NCI-H146 treated with DMSO at 0.1 percent for 48 hours (cell line): ENCODE results near the gene SCO2.

ENCODE experiments used
- DNase-seq: peaks from one replicate; lab custom pipeline; 2025; ENCODE audit not compliant: unreplicated experiment; lab: John Stamatoyannopoulos, UW

The SCO2 gene

DNA sequence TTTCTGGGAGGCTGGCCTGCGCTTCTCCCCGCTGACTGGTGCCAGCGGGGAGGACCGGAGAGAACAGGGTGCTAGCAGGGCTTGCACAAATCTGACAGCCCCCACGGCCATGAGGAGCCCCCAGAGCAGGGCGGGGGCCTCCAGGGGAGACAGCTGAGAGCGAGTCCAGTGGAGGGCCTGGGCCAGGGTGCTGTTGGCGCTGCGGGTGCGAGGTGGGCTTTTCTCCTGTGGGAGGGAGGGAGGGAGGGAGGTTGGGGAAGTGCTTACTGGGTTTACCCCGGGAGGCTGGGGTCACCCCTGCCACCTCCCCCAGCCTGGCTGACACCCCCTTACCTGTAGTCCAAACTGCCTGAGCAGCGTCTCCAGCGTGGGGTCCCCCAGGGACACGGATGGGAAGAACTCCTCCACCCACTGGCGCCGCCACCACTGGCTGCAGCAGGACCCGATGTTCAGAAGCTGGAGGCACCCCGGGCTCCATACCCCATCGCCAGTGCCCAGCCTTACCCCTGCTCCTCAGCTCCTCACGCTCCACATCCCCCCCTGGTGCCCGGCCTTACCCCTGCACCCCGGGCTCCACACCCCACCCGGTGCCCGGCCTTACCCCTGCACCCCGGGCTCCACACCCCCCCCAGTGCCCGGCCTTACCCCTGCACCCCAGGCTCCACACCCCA is 21.8 kb downstream of the SCO2 start:
- no peak for DNase-seq

DNA sequence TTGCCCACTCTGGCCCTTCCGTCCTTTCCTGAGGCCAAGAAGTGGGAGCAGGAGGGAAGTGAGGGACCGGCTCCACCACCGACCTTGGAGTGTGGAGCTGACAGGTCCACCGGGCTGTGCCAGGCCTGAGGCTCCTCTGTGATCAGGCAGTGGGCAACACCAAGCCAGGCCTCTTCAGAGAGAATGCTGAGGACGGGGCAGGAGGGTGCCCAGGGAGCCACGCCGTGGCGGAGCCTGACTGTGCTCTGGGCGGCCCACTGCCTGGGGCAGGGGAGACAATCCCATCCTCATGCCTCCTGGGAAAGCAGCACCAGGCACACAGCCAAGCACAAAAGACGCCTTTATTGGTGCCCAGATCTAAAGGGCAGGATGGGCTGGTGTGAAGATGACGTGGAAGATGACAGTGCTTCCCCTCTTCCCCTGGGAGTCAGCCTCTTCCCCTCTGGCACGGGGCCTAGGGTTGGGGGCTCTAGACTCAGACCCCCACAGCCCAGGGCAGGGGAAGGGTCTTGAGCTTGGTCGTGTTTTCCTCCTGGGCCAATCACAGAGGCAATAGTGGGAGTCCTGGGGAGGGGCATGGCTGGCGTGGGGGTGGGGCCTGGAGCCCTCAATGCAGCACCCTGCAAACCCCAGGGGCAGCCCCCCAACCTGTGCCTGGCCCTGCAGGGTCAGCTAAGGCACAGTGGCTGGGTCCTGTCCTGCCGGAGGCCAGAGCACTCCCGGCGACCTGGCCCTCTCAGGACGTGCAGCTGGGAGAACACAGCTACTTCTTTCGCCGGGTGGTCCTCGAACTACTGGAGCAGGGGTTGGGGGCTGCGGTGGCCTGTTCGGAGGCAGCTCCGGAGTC is 22.5 kb downstream of the SCO2 start:
- DNase-seq = no peak

DNA sequence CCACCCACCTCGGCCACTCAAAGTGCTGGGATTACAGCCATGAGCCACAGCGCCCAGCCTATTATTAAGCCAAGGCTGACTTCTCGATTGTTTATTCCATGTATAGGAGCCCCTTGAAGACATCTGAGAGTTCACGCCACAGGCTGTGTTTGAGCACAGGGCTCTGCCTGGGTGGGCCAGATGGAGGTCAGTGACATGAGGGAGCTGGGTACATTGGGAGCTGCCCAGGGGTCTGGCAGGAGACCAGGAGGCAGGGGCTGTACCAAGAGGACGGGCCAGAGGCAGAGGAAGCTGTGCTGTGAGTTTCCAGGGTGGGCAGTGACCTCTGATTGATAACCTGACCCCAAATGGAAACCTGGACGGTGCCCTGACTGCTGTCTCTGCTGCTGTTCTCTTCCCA is 23.3 kb downstream of the SCO2 start:
- no peak for DNase-seq

DNA sequence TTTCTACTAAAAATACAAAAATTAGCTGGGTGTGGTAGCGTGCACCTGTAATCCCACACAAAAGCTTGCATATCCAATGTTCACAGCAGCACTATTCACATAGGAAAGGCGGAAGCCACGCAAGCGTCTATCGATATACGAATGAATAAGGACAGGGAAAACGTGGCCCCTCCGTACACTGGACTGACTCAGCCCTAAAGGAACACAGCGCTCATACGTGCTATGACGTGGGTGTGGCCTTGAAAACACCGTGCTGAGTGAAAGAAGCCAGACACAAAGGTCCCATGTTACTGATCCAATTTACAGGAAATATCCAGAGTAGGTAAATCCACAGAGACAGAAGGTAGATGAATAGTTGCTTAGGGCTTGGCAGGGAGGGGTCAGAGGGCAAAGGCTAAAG is 24.9 kb downstream of the SCO2 start:
- no peak for DNase-seq

DNA sequence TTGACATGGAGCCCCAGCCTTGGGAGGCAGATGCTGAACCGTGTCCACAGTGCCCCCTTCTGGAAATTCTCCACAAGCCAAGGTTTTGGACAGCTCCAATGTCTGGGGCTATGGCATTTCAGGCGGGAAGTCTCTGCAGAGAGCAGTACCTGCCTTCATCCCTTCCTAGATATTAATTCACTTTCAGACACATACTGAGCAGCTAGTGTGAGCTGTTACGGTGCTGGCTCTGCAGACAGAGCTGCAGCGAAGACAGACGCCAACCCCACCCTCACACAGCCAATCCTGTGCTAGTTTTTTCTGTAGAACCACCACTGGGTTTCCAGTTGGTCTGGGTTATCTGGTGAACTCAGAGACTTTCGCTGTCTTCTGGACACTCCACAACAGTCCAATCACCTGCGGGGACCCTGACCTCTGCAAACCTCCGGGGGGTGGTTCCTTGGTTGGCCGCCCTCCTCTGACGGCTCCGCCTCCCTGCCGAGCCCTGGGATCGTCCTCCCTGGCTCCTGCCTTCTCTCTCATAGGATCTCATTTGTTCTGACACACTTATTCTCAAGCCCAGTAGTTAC is 27.0 kb downstream of the SCO2 start:
- peak; percentile 18 for DNase-seq

DNA sequence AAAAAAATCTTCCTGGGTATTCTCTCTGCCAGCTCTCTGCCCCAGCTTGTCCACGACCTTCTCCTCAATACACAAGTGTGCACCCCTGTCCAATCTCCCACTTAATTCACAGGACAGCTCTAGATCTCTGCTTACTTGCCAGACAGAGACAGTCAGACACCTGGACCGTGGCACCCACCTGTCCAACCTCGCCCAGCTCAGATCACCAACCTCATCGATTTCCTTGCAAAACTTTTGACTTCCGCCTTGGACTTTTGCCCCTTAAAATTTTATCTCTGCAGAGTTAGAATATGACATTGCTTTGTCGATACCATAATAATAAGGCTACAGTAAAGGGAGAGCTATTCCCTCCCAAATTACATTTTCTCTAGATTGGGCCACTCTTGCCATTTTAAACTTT is 28.3 kb downstream of the SCO2 start:
- no peak for DNase-seq

DNA sequence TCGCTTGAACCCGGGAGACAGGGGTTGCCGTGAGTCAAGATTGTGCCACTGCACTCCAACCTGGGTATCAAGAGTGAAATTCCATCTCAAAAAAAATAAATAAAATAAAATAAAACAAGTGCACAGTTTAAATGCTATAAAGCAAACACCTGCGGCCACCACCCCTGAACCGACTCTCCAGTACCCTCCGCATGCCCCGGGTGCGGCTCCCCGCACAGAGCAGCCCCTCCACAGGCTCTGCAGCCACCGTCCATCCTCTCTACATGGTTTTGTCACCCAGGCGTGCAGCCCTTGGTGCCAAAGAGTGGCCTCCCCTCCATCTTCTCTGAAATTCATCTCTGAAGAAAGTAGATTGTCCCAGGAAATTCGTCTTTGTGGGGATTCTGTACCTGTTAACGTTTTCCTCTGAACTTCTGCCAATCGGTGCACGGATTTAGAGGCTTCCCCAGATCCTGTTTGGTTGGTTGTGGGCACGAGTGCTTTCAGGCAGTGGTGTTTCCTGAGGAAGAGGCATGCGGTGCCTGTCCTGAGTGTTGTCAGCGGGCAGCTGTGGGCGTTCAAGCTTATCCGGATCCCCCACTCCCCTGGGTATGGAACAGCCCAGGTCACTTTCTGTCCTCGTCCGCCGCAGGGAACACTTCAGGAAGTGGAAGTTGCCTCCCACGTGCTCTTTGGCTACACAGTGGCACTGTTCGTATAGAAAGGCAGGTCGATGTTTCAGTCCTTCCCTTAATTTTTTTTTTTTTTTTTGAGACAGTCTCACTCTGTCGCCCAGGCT is 34.7 kb downstream of the SCO2 start:
- no peak for DNase-seq

DNA sequence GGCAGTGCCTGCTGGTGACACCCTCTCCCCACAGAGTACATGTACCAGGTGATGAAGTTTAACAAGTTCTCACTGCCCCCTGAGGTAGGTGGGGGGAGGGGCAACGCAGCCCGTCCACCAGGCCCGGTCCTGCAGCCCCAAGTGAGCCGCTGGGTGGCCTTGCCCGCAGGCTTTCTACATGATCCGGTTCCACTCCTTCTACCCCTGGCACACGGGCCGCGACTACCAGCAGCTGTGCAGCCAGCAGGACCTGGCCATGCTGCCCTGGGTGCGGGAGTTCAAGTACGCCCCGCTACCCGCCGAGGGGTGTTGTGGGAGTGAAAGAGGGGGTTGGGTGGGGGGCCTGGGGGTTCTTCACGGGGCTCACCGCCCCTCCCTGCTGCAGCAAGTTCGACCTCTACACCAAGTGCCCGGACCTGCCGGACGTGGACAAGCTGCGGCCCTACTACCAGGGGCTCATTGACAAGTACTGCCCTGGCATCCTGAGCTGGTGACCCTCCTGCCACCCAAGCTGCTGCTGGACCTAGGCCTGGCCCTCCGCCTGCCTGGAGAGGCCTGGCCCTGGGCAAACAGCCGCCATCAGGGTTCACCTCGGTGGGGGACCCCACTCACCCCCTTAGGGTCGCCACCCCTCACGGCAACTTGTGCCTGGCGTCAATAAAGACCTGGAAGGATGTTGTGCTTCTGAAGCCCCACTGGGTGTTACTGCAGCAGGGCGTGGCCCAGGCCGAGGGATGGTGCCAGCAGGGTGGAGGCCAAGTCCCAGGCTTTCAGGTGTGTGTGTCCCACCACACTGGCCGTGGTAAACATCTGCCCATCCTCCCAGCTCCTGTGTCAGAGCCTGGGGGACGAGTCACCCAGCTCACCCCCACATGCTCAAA is 35.8 kb downstream of the SCO2 start:
- no peak for DNase-seq

DNA sequence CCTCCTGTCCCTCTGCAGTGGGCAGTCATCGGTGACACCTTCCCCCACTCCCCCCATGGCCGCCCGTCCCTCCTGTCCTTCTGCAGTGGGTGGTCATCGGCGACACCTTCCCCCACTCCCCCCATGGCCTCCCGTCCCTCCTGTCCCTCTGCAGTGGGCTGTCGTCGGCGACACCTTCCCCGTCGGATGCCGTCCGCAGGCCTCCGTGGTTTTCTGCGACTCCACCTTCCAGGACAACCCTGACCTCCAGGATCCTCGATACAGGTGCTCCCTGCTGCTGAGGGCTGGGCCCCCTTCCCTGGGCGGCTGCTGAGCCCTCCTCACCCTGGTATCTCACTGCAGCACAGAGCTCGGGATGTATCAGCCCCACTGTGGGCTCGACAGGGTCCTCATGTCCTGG is 36.5 kb downstream of the SCO2 start:
- DNase-seq = no peak

DNA sequence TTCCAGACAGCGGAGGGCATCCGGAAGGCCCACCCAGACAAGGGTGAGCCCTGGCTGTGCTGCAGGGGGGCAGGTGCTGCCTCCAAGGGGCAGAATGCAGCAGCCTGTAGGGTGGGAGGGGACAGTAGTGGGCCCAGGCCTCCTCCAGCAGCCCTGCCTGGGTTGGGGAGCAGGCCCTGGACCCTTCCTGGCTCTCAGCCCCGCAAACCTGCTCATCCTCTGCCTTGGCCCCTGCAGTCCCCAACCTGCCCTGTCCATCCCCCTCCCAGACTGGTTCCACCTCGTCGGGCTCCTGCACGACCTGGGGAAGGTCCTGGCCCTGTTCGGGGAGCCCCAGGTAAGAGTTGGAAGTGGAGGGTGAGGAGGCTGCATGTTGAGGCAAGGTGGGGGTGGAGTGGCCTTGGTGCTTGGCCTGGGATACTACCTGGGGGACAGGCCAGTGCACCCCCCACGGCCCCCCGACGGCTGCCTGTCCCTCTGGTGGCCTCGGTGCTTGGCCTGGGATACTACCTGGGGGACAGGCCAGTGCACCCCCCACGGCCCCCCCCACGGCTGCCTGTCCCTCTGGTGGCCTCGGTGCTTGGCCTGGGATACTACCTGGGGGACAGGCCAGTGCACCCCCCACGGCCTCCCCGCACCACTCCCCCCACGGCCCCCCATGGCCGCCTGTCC is 37.3 kb downstream of the SCO2 start:
- no peak for DNase-seq

DNA sequence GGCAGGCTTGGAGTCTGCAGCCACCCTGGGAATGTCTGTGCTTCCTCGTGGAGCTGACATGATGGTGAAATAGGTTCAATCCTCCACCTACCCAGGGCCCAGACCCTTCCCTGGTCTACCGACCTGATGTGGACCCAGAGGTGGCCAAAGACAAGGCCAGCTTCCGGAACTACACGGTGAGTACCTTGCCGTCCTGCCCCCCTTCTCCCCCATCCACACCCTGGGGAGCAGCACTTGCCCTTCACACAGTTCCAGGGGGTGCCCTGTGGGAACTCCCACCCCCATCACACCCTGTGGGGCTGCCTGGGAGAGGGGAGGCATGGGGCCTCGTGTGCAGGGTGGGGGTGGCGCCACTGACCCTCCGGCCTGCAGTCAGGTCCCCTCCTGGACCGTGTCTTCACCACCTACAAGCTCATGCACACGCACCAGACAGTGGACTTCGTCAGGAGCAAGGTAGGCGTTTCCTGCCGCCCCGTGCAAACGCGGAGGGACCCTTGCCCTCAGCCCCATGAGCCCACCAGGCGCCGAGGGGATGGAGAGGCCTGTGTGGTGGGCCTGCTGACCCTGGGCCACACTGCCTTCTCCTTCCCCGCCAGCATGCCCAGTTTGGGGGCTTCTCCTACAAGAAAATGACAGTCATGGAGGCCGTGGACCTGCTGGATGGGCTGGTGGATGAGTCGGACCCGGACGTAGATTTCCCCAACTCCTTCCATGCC is 38.0 kb downstream of the SCO2 start:
- DNase-seq = no peak

DNA sequence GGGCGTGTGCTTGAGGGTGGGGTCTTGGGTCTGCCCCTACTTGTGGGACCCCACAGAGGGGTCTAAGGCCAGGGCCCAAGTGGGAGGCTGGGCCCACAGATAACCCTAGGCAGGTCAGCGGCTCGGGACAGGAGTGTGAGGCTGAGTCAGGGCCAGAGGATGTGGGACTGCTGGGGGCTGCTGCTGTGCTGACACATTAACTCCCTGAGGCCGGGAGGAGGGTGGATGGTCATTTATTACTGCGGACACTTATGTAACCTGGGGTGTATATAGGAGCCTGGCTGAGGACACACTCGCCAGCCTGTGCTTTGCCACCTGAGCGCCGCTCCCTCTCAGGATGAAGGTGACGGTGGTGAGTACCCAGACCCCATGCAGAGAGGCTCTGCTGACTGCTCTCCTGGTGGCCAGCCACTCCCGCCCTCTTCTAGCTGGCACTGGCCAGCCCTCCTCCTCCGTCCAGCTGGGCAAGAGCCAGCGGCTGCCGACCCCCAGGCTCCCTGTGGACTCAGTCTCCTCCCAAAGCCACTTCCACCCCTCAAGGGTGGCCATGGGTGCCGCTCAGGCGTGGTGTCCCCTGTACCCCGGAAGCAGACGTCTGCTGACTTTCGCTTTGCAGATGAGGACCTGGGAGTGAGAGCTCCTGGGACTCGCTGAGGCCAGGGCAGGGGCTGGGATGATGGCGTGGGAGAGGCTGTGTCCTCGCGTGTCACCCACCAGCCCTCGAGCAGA is 38.7 kb downstream of the SCO2 start, which contains the start of gene MIOX:
Gene MIOX (plus strand): TSS at position 299 of the 729 bp plus-strand sequence. CDS start 39 bp downstream, at position 338.
- DNase-seq = no peak

DNA sequence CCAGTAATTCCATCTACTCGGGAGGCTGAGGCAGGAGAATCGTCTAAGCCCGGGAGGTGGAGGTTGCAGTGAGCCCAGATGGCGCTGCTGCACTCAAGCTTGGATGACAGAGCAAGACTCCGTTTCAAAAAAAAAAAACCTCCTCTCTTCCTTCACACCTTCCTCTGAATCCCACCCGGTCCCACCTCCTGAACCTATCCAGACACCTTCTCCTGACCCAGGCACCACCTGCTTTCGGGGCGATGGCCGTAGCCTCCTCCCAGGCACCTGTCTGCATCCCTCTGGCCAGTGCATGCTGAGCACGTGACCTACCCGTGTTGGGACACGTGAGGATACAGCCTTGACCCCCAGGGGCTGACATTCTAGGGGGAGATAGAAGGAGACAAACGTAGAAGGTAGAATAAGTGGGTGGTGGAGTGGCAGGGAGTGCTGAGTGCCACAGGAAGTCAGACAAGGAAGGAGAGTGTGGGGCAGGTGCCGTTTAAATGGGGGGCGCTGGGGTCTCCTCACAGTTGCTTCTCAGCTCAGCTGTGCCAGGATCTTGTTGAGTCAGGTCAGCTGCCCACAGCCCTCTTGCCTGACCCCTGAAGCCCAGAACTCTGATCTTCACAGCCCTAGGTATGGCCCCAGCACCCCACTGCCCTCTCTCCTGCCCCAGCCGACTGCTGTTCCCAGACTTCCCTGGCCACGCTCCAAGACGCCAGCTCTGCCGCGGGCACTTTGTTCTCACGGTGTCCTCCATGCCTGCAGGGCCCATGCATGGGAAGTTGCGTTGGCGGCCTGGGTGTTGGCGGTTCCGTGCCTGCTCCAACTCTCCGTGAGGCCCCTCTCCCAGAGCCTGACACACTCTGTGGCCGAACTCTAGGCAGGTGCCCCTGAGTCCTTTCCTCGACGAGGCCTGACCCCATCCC is 39.9 kb downstream of the SCO2 start:
- no peak for DNase-seq

DNA sequence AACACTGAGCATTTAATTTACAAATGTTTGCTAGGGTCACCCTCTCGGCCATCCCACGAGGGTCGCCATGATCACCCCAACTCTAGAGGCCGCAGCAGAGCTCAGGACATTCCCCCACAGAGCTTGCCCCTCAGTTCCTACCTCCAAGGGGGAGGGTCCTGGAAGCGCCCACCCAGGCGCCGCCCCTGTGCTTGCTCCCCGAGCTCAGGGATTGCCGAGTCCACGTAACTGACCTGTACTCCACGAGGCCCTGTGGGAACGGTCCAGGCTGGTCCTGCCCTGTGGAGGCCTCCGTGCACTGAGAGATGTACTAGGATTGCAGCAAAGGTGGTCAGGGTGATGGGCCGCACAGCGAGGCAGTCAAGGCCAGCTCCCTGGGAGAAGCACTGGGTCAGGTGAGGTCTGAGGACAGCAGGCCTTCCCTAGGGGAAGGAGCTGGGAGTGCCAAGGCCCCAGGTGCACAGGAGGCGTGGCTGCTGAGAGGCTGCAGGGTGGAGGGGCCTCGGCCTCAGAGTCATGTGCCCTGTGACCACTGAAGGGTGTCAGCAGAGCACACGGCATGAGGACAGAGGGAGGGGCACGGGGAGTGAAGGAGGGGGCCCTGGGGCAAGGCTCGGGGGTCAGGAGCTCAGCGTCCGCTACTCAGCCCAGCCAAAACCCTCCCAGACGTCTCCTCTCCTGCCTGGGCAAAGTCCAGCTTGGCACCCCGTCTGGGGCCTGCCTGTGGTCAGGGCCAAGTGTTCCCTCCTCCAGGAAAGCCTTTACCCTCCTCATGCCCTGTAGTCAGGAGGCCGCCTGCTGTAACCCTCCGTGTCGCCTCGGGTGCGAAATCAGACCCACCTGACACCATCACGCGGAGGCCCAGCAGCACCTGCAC is 41.2 kb downstream of the SCO2 start:
- DNase-seq = no peak

DNA sequence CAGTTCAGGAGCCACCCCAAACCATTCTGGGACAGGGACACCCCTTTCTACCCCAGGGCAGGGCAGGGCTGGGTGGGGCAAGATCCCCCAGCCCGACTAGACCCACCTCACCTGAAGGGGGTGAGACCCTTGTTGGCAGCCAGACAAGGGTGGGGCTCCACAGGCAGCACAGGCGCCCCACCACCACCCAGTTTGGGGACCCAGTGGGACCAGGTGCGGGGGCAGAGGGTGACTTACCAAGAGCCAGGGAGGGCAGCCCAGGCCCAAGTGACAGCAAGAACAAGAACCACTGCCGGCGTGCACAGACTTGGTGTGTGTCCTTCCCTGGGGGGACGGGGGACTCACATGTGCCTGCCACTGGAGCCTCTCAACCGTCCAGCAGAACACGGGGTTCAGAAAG is 41.8 kb downstream of the SCO2 start:
- no peak for DNase-seq

DNA sequence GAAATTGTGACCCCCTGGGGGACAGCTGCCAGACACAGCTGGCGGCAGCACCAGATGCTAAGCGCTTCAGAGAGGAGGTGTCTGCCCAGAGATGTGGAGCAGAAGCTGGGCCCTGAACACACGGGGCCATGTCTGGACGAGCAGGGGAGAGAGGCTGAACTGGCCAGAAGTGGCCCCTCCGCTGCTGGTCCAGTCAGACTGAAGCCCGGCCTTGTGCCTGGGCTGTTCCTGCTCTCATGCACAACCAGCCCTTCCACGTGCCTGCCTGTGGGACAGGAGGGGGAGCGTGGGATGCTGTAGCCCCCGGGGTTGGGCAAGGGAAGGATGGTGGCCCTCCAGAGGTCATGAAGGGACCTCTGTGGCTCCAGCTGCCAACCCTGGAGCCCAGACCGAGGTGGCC is 42.3 kb downstream of the SCO2 start:
- no peak for DNase-seq
